Measurements from ENCODE around the gene ATAD1.

GRCh38 chr10:87841186-87841585, 23.2 kb upstream of the ATAD1 start:
- no peak for TF ChIP-seq ARNTL (CRISPR knock-in tag; IDR thresholded peaks at IDR 0.05; ENCODE audit: borderline replicate concordance, low read depth)
- TF ChIP-seq CSRNP3 (CRISPR knock-in tag; IDR thresholded peaks at IDR 0.05), result no peak
- TF ChIP-seq PPARA (CRISPR knock-in tag; IDR thresholded peaks at IDR 0.05; ENCODE audit: borderline replicate concordance), result no peak

Measured in SK-N-SH treated with all-trans-retinoic acid at 6 μM for 48 hours (cell line).